Activated CD8-positive, alpha-beta memory T cell treated with anti-CD3 and anti-CD28 coated beads, Interleukin-2, amount 50 U/mL, for 24 hours (primary cell): ENCODE results near the gene GCNT3.
"Not testable (repeated sequence)": the region's sequence is repeated elsewhere in the genome, so short reads cannot be mapped to it uniquely, and the experiment has no call there.

Experiments used
- DNase-seq: peaks from one replicate; pipeline ENCODE4 v3.0.0-alpha.2; 2020; ENCODE audit errors: extremely low read depth

Gene GCNT3

DNA sequence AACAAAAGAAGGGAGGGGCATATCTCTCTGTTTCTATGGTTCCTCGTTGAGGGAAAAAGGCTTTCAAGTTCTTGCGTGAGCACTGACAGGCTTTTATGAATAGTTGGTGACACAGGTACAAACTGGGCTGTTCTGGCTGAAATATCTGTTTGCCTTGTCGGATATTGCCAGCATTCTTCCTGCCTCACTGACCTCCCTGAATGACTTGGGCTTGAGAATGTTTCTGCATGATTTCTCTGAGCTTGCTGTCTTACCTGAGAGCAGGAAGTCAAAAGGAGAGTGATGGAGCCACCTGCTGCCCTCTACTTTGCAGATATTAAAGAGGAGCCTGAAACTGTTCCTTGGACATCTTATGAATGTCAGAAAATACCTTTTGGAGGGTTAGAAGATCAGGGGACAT is 4.8 kb downstream of the GCNT3 start:
- no peak for DNase-seq

DNA sequence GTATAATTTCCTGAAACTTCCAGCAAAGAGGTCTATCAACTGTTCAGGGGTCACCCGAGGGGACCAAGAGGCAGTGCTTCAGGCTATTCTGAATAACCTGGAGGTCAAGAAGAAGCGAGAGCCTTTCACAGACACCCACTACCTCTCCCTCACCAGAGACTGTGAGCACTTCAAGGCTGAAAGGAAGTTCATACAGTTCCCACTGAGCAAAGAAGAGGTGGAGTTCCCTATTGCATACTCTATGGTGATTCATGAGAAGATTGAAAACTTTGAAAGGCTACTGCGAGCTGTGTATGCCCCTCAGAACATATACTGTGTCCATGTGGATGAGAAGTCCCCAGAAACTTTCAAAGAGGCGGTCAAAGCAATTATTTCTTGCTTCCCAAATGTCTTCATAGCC is 6.8 kb downstream of the GCNT3 start:
- no peak for DNase-seq

DNA sequence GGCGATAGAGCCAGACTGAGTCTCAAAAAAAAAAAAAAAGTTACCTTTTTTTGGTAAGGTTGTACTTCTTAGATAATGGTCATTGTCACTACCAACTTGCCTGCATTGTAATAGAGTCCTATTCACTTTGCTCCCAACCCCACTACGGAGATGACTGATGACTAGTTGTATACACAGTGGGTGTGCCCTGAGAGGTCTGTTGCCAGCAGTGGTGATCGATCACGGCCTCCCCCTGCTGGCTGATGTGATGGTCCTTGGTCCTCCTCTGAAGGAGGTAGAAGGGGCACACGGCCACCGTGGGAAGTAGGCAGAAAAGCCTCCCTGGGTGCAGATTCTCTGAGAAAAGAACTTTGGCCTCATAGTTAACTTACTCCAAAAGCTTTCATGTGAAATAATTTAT is 10.7 kb downstream of the GCNT3 start:
- DNase-seq, result no peak

DNA sequence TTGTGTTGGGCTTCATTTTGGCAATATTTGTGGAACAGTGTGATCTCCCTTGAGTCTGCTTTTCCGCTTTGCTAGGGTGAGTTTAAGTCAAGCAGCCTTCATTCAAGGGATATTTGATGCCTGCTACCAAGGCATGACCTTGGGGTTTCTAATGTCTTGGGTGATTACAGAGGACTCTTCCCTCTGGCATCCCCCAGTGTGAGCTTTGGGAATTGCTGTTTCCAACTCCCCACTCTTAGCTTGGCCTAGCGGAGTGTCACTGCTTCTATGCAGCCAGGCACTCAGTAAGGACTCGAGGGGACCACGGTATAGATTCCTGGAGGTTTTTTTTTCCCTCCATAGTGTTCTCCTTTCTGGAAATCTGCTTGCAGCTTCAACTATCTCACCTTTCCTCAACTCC is 21.1 kb downstream of the GCNT3 start:
- DNase-seq, result no peak

DNA sequence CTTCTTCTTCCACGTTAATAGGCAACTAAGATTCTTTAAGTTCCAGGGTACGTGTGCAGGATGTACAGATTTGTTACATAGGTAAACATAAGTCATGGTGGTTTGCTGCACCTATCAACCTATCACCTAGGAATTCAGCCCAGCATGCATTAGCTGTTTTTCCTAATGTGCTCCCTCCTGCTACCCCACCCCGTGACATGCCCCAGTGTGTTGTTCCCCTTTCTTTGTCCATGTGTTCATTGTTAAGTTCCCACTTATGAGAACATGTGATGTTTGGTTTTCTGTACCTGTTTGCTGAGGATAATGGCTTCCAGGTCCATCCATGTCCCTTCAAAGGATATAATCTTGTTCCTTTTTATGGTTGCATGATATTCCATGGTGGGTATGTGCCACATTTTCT is 24.6 kb downstream of the GCNT3 start:
- DNase-seq, result no peak

DNA sequence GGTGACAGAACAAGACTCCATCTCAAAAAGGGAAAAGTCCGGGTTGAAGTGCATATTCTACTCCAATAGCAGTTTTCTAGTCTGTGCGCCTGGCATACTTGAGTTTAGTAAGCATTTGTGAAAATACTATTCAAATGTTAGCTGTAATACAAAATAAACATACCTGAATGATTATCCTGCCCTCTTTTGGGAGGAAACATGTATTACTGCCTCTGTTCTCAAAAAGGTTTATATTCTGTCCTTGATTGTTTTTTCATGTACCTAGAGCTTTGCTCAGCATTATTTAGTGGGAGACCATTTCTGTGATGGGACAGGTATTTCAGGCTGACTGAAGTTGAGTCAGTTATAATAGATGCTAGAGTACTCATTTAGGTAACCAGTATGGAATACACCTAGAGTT is 25.9 kb downstream of the GCNT3 start:
- DNase-seq, result not testable (repeated sequence)

DNA sequence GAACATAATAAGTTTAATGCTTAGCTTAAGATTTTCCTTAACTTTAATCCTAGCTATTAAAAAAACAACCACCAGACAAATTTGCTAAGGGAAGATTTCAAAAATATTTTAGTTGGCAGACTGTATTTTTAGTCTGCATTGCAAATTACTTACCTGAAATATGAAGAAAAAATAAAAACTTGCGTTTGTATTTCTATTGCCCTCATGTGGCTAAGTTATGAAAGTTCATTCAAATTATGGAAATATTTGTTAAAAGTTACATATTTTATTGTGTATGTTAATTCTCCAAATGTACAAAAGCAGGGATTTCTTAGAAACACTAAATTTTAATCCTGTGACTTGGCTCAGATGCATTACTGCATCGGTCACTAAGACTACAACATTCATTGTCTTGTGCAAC is 30.8 kb downstream of the GCNT3 start:
- DNase-seq, result no peak

DNA sequence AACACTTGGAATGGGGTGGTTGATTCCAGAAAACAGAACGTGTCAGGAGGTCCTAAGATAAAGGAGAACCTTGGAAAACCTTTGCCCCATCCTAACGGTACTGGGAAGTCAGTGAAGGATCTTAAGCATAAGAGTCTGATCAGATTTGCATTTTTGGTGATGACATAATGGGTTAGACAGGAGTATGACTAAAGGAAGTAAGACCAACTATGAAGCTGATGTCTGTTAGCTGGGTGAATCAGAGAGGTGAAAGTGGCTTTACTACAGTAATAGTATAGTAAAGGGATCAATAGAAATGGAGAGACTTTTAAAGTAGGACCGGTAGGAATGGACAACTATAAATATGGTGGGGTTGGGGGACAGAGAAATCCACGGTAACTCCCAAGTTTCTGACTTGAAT is 33.2 kb downstream of the GCNT3 start:
- DNase-seq, result no peak

DNA sequence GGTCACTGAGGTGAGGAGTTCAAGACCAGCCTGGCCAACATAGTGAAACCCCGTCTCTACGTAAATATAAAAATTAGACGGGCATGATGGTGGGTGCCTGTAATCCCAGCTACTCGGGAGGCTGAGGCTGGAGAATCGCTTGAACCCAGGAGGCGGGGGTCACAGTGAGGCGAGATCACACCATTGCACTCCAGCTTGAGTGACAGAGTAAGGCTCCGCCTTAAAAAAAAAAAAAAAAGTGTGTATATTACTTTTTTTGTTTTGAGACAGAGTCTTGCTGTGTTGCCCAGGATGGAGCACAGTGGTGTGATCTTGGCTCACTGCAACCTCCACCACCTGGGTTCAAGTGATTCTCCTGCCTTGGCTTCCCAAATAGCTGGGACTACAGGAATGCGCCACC is 34.2 kb downstream of the GCNT3 start:
- not testable (repeated sequence) for DNase-seq

DNA sequence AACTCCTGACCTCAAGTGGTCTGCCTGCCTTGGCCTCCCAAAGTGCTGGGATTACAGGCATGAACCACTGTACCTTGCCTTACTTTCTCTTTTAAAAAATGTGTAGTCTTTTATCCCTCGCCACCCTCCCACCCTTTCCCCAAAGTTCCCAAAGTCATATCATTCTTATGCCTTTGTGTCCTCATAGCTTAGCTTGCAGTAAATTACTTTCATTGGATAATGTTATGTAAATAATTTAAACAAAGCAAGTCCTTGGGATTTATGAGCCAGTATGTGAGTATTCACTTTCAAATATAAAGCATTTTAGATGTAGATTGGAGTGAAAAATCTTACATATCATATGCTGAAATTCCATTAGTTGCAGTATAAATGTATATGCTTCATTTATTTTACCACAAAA is 34.7 kb downstream of the GCNT3 start:
- DNase-seq, result no peak

DNA sequence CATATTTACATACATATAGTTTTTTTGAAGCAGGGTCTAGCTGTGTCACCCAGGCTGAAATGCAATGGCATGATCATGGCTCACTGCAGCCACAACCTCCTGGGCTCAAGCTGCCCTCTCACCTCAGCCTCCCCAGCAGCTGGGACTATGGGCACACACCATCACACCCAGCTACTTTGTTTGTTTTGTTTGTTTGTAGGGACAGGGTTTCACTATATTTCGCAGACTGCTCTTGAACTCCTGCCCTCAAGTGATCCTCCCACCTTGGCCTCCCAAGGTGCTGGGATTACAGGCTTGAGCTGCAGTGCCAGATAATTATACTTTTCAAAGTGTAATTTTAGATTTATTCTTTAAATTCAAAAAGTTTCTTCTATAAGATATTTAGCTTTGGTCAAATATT is 35.5 kb downstream of the GCNT3 start:
- no peak for DNase-seq

DNA sequence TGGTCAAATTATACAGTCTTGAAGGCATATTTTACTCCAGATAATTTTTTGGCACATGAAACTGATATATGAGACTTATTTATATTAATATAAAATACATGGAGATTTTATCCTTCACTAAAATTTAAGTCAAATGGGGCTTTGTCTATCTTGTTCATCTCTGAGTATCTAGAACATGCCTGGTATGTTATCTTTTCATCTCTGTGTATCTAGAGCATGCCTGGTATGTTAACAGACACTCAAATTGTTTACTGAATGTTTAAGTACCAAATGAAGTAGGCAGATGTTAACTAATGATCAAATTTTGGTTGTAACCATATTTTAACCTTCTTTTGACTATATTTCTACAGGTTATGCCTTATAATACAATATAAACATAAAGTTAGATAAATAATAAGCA is 38.0 kb downstream of the GCNT3 start:
- no peak for DNase-seq

DNA sequence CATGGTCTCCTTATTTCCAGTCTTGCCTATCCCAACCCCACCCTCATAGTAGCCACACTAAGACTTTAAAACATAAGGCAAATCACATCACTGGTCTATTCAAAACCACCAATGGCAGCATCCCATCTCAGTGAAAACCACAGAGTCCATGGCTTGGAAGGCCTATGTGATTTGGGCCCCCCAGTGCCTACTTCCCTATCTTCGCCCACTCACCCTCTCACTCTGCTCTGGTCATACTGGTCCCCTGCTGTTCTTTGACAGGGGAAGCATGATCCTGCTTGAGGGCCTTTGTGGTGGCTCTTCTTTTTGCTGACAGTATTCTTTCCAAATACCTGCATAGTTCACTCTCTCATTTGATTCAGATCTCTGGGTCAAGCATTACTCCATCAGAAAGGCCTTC is 42.5 kb downstream of the GCNT3 start:
- DNase-seq, result no peak

DNA sequence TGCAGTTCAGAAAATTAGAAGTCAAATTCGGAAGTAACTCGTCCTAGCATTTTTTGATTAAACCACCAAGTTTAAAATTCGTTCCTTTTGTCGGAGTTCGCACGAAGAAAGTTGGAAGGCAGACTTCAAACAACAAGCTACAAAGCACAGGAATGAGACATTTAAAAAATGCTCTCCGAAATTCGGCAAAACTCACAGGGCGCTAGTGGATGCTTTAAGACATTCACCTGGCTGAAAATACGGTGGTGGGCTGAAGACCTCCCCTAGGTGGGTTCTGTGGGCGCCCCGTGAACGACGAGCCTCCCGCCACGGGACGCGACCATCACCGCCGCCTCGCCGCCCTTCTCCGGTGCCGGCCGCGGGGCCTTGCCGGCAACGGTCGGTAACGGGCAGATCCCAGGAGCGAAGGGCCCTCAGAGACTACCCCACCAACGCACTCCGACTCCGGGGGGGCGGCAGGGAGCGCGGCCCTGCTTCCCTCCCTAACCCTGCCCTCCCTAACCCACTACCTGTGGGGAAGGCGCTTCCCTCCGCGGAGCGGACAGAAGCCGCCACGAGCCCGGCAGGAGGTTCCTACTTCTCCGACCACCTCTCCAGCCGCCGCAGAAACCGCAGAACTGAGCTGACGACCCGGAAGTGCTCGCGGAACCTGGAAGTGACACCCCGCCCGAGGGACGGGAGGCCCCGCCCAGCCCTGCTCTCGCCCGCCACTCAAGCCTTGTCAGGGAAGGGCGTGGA is 45.5 kb downstream of the GCNT3 start, which contains the start of gene GTF2A2:
TSS of gene GTF2A2 (minus strand) at position 619 of the 738 bp plus-strand sequence. CDS start 5,238 bp downstream, outside the sequence.
- peak; percentile 85 for DNase-seq

DNA sequence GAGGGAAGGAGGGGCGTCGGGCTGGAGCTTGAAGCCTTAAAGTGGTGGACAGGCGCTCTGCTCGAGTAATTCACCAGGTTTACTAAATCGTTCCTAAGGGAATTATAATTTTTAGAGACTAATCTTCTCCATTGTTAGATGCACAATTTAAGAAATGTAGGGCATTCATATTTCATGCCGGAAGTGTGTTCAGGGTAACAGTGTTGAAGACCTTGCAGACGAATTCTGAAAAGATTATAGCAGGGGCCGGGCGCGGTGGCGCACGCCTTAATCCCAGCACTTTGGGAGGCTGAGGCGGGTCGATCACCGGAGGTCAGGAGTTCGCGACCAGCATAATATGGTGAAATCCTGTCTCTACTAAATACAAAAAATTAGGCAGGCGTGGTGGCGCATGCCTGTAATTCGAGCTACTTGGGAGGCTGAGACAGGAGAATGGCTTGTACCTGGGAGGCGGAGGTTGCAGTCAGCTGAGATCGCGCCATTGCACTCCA is 46.1 kb downstream of the GCNT3 start:
- DNase-seq, result no peak

DNA sequence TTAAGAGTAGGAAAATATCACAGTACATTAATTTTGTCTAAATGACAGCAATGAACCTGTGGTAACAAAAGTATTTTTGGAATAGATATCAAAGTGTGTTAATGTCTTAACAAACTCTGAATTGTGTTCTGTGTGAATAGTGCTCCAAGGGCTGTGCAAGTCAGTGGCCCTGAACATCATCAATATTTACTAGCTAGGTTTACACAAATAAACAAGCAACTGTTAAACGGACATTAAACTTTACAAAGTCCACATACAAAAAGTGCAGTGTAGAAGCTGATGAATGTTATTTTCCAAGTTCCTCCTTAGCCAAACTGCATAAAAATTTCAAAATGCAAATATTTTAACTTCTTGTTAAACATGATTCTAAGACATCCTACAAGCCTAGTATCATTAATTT is 47.8 kb downstream of the GCNT3 start:
- no peak for DNase-seq

DNA sequence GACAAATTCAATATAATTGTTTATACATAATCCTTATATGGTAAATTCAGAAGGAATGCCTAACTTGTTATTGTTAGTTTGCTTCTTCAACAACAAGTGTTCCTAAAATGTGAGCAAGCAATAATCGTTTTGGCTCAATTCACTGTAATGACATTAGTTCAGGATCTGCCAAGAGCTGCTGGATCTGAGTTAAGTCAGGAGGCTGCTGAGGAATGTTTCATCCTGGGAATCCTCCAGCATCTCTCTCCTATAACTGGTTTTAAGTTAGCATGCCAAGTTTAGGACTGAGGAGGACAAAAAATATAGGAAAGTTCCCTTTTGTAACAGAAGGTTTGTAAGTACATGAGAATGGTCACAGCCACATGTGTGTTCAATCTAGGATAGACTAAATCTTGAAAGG is 50.7 kb downstream of the GCNT3 start:
- no peak for DNase-seq

DNA sequence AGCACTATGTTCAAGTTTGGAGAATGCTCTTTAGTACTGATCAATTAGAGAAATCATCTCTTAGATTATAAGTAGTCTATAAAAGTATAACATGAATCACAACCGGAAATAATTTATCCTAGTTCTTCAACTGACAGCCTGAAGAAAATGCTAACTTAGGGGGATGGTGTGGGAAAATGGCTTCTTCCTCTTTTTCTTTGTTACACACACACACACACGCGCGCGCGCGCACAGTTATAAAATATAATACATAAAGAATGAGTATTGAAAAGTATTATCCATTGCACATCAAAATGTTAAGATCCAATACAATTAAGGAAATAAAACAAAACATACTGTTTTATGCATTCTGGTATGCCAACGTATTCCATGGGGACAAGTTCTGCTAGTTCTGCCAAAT is 57.0 kb downstream of the GCNT3 start:
- no peak for DNase-seq
